Measurements from ENCODE around the gene C2orf49.

C2orf49 gene

GRCh38 chr2:105385731-105386540 lies 48.6 kb downstream of the C2orf49 start:
- DNase-seq = no peak

- DNase-seq = no peak
Measured at GRCh38 chr2:105387225-105387624, 49.9 kb downstream of the C2orf49 start.

GRCh38 chr2:105388971-105389381 lies 51.6 kb downstream of the C2orf49 start:
- DNase-seq = no peak

GRCh38 chr2:105390454-105390853 lies 53.1 kb downstream of the C2orf49 start:
- no peak for DNase-seq

- DNase-seq = no peak
Measured at GRCh38 chr2:105391058-105391627, 53.8 kb downstream of the C2orf49 start.

- no peak for DNase-seq
Measured at GRCh38 chr2:105391763-105392662, 54.7 kb downstream of the C2orf49 start.

- no peak for DNase-seq
Measured at GRCh38 chr2:105393373-105394055, 56.2 kb downstream of the C2orf49 start.

- DNase-seq = no peak
Measured at GRCh38 chr2:105394951-105395611, 57.7 kb downstream of the C2orf49 start.

GRCh38 chr2:105395691-105396090 lies 58.4 kb downstream of the C2orf49 start:
- DNase-seq = no peak

GRCh38 chr2:105396254-105397024 lies 59.1 kb downstream of the C2orf49 start:
- no peak for DNase-seq

- DNase-seq = no peak
Measured at GRCh38 chr2:105397025-105397722, 59.8 kb downstream of the C2orf49 start.

- no peak for DNase-seq
Measured at GRCh38 chr2:105397953-105398335, 60.6 kb downstream of the C2orf49 start.

- peak; percentile 58 for DNase-seq
Measured at GRCh38 chr2:105398336-105399206, 61.2 kb downstream of the C2orf49 start, which contains the start of gene FHL2. TSS of gene FHL2 (minus strand) at chr2:105399051. CDS start at chr2:105386516, 12,535 bp downstream.

Measured in NCI-H446 treated with DMSO at 0.1 percent for 48 hours (cell line).